ENCODE data around the gene UMAD1.

- TF ChIP-seq, protein P1, sequence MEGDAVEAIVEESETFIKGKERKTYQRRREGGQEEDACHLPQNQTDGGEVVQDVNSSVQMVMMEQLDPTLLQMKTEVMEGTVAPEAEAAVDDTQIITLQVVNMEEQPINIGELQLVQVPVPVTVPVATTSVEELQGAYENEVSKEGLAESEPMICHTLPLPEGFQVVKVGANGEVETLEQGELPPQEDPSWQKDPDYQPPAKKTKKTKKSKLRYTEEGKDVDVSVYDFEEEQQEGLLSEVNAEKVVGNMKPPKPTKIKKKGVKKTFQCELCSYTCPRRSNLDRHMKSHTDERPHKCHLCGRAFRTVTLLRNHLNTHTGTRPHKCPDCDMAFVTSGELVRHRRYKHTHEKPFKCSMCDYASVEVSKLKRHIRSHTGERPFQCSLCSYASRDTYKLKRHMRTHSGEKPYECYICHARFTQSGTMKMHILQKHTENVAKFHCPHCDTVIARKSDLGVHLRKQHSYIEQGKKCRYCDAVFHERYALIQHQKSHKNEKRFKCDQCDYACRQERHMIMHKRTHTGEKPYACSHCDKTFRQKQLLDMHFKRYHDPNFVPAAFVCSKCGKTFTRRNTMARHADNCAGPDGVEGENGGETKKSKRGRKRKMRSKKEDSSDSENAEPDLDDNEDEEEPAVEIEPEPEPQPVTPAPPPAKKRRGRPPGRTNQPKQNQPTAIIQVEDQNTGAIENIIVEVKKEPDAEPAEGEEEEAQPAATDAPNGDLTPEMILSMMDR (conservative IDR thresholded peaks at IDR 0.05; ENCODE audit: low read depth in 2 of 2) = no peak
- TF ChIP-seq POLR2AphosphoS5 (IDR thresholded peaks at IDR 0.05; ENCODE audit: low read depth) (no peak), EZH2 (IDR thresholded peaks at IDR 0.05; ENCODE audit: low read depth, unreplicated experiment) (no peak), NANOG (IDR thresholded peaks at IDR 0.05; ENCODE audit: borderline replicate concordance) (no peak), CREB1 (CRISPR knock-in tag; IDR thresholded peaks at IDR 0.05; ENCODE audit: low read depth) (no peak), EZH2phosphoT487 (IDR thresholded peaks at IDR 0.05; ENCODE audit: unreplicated experiment) (no peak), JUNB (IDR thresholded peaks at IDR 0.05; ENCODE audit: unreplicated experiment) (no peak), ETS1 (IDR thresholded peaks at IDR 0.05) (no peak), ZNF114 (CRISPR knock-in tag; IDR thresholded peaks at IDR 0.05) (no peak), STAT1 (IDR thresholded peaks at IDR 0.05; ENCODE audit: unreplicated experiment) (no peak), ZNF331 (CRISPR knock-in tag; IDR thresholded peaks at IDR 0.05; ENCODE audit: low read depth) (no peak), ZNF462 (CRISPR knock-in tag; IDR thresholded peaks at IDR 0.05) (no peak)
- TF ChIP-seq, protein P2, sequence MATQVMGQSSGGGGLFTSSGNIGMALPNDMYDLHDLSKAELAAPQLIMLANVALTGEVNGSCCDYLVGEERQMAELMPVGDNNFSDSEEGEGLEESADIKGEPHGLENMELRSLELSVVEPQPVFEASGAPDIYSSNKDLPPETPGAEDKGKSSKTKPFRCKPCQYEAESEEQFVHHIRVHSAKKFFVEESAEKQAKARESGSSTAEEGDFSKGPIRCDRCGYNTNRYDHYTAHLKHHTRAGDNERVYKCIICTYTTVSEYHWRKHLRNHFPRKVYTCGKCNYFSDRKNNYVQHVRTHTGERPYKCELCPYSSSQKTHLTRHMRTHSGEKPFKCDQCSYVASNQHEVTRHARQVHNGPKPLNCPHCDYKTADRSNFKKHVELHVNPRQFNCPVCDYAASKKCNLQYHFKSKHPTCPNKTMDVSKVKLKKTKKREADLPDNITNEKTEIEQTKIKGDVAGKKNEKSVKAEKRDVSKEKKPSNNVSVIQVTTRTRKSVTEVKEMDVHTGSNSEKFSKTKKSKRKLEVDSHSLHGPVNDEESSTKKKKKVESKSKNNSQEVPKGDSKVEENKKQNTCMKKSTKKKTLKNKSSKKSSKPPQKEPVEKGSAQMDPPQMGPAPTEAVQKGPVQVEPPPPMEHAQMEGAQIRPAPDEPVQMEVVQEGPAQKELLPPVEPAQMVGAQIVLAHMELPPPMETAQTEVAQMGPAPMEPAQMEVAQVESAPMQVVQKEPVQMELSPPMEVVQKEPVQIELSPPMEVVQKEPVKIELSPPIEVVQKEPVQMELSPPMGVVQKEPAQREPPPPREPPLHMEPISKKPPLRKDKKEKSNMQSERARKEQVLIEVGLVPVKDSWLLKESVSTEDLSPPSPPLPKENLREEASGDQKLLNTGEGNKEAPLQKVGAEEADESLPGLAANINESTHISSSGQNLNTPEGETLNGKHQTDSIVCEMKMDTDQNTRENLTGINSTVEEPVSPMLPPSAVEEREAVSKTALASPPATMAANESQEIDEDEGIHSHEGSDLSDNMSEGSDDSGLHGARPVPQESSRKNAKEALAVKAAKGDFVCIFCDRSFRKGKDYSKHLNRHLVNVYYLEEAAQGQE (IDR thresholded peaks at IDR 0.05; ENCODE audit: unreplicated experiment) = no peak
Observed at GRCh38 chr7:7647495-7648036, 7.0 kb downstream of the UMAD1 start.
